ENCODE data around the gene L2HGDH. TPM values are rescaled to one million over a fixed set of nuclear protein-coding genes. Genes with fewer than 3 reads are reported as not detected.

Gene L2HGDH
- total RNA-seq, 1 experiment from 2014 or later = 31.6 TPM

- in situ Hi-C loops (cut with HindIII; ENCODE audit: low sequenced_read_pairs) = no loop called here
Observed at GRCh38 chr14:50310445-50310844, 1.6 kb downstream of the L2HGDH start.

DNA sequence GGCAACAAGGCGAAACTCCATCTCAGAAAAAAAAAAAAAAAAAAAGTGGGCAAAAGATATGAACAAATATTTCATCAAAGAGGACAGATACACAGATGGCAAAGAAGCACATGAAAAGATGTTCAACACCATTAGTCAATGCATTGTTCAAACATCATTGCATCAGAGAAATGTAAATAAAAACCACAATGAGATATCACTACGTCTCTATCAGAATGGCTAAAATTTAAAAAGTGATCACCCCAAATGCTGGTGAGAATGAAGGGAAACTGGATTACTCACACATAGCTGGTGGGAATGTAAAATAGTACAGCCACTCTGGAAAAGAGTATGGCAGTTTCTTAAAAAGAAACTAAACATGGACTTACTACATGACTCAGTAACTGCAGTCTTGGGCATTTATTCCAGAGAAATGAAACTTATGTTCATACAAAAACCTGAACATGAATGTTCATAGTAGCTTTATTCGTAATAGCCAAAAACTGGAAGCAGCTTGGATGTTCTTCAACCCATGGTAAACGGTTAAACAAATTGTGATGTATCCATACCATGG, 3.6 kb downstream of the L2HGDH start:
- in situ Hi-C loops (cut with HindIII; ENCODE audit: low sequenced_read_pairs) = no loop called here
- DNase-seq (ENCODE audit: low spot score) = no peak

More at GRCh38 chr14:50310445-50310844, 1.6 kb downstream of the L2HGDH start:
- no peak for DNase-seq (ENCODE audit: low spot score)

- DNase-seq (ENCODE audit: low spot score) = peak; percentile 31
- in situ Hi-C loops (cut with HindIII; ENCODE audit: low sequenced_read_pairs) = no loop called here
Observed at GRCh38 chr14:50303744-50304471, 8.1 kb downstream of the L2HGDH start.

DNA sequence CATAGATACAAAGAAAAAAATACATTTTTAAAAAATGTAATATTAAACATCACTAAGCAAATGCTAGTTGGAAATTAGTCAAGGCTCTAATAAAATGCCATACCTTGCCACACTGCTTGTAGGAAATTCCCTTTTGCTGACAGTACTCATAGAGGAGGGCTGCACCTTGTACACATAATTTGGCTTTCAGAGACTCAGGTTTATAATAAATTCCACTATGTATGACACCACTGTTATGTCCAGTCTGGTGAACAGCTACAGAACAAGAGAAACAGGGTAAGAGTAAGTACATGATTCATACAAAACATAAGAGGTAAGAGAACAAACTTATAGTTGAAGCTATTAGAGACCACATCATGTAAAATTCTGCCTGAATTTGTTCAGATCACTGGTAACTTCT, 10.1 kb downstream of the L2HGDH start:
- in situ Hi-C loops (cut with HindIII; ENCODE audit: low sequenced_read_pairs) = no loop called here
- DNase-seq (ENCODE audit: low spot score) = no peak

- in situ Hi-C loops (cut with HindIII; ENCODE audit: low sequenced_read_pairs) = no loop called here
- no peak for DNase-seq (ENCODE audit: low spot score)
Observed at GRCh38 chr14:50299585-50299984, 12.4 kb downstream of the L2HGDH start.

DNA sequence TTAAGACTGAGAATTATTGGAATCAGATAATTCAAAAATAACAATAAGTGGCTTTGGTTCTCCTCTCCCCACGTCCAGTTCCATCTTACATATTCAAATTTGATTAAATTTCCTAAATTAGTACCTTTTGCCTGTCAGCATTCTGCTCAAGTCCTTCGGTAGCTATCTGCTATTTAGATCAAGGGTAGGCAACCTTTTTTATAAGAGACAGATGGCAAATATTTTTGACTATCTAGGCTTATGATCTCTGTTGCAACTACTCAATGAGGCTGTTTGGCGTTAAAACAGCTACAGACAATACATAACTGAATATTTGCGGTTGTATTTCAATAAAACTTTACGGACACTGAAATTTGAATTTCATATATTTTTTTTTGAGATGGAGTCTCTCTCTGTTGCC, 21.7 kb downstream of the L2HGDH start:
- no peak for DNase-seq (ENCODE audit: low spot score)
- in situ Hi-C loops (cut with HindIII; ENCODE audit: low sequenced_read_pairs) = no loop called here

GRCh38 chr14:50288146-50288545, 23.9 kb downstream of the L2HGDH start:
- no peak for DNase-seq (ENCODE audit: low spot score)
- in situ Hi-C loops (cut with HindIII; ENCODE audit: low sequenced_read_pairs) = no loop called here

DNA sequence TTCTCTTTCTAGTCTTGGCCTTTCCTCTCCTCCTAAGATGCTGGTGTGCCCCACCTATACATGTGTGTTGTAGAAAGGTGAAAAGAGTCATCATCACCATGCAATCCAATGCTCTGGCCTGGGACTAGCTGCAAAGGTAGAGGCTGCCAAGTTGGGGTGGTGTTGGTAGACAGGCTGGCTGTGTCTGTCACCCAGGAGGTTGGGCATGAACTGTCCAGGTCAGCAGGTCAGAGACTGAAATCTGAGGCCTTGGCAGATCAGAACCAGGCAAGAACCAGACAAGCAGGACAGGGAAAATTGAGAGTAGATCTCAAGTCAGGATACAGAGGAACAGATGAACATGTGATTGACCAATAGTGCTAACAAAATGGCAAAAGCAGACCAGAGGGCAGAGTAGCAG, 26.2 kb downstream of the L2HGDH start:
- in situ Hi-C loops (cut with HindIII; ENCODE audit: low sequenced_read_pairs) = no loop called here
- no peak for DNase-seq (ENCODE audit: low spot score)

- in situ Hi-C loops (cut with HindIII; ENCODE audit: low sequenced_read_pairs) = no loop called here
- no peak for DNase-seq (ENCODE audit: low spot score)
Observed at GRCh38 chr14:50272498-50272897, 39.5 kb downstream of the L2HGDH start.

GRCh38 chr14:50270932-50271331, 41.1 kb downstream of the L2HGDH start:
- in situ Hi-C loops (cut with HindIII; ENCODE audit: low sequenced_read_pairs) = no loop called here
- DNase-seq (ENCODE audit: low spot score) = no peak

DNA sequence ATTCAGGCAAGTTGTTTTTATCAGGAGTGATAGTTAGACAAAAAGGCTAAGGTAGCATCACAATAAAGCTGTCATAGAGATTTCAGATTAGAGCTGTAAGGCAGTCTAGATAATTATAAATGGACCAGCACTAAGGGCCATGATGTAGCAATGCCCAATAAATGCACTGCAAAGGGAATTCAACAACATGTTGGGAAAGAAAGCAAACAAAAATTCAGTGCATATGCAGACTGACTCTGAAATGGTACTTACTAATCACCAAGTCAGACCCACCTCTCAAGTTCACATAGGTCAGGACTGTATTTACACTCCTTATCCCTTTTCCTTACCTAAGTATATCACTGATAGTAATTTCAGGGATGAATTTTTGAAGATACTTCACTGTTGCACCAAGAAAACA, 47.0 kb downstream of the L2HGDH start:
- in situ Hi-C loops (cut with HindIII; ENCODE audit: low sequenced_read_pairs) = no loop called here
- DNase-seq (ENCODE audit: low spot score) = no peak

DNA sequence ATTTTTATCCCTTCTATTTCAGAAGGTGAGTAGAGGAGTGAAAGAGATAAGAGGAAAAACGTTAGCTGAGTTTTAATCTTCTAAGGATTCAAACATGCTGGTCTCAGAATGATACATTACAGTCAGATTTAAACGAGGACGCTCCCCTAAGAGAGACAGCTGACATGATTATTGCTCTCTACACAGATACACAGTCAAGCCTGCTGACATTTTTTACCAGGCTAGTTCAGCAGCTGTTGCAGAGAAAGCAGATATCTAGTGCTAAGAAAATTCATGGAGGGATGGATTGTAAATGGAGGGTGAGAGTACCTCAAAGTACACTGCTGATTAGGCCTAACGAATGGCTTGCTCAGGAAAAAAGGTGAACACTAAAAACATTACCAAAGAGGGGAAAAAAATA, 48.7 kb downstream of the L2HGDH start:
- no peak for DNase-seq (ENCODE audit: low spot score)
- in situ Hi-C loops (cut with HindIII; ENCODE audit: low sequenced_read_pairs) = no loop called here

DNA sequence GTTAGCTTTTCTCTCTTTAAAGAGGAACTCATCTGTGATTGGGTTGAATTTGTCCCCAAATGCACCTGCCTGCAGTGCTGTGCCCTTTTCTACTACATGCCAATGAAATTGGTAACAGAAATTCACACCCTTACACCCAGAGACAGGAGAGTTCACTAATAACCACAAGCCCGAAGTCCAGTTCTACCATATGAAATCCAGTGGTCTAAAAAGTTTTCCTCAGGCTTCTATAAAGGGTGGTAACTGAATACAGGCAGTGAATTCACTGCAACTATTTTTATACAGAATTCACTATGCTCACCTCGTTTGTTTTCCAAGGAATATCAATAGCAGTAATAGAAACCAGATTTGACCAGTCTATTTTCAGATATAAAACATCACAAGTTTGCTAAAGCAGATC, 49.2 kb downstream of the L2HGDH start:
- in situ Hi-C loops (cut with HindIII; ENCODE audit: low sequenced_read_pairs) = no loop called here
- DNase-seq (ENCODE audit: low spot score) = no peak

- in situ Hi-C loops (cut with HindIII; ENCODE audit: low sequenced_read_pairs) = no loop called here
- peak; percentile 10 for DNase-seq (ENCODE audit: low spot score)
Observed at GRCh38 chr14:50260511-50260910, 51.5 kb downstream of the L2HGDH start.

GRCh38 chr14:50260072-50260471, 52.0 kb downstream of the L2HGDH start:
- DNase-seq (ENCODE audit: low spot score) = no peak
- in situ Hi-C loops (cut with HindIII; ENCODE audit: low sequenced_read_pairs) = no loop called here

- no peak for DNase-seq (ENCODE audit: low spot score)
Observed at GRCh38 chr14:50257732-50258131, 54.3 kb downstream of the L2HGDH start.

GRCh38 chr14:50254248-50254647, 57.8 kb downstream of the L2HGDH start:
- in situ Hi-C loops (cut with HindIII; ENCODE audit: low sequenced_read_pairs) = no loop called here
- DNase-seq (ENCODE audit: low spot score) = no peak

More at GRCh38 chr14:50257732-50258131, 54.3 kb downstream of the L2HGDH start:
- in situ Hi-C loops (cut with HindIII; ENCODE audit: low sequenced_read_pairs) = no loop called here

DNA sequence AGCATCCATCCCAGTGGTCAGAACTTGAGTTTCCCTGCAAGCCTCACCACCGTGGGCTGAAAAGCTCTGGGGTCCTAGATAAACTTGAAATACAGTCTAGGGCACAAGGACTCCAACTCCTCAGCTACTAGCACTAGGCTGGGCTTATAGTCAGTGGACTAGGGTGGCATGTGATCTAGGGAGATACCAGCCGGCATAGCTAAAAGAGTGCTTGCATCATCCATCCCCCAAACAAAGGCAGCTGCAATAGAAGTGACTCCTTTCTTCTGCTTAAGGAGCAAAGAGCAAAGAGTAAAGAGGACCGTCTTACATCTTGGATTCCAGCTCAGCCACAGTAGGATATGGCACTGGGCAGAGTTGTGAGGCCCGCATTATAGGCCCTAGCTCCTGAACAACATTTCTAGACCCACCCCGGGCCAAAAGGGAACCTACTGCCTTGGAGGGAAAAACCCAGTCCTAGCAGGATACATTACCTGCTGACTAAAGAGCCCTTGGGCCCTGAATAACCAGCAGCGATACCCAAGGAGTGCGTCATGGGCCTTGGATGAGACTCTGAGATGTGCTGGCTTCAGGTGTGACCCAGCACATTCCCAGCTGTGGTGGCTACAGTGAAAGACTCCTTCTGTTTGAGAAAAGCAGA, 62.8 kb downstream of the L2HGDH start:
- in situ Hi-C loops (cut with HindIII; ENCODE audit: low sequenced_read_pairs) = no loop called here
- no peak for DNase-seq (ENCODE audit: low spot score)

GRCh38 chr14:50247245-50247644, 64.8 kb downstream of the L2HGDH start:
- in situ Hi-C loops (cut with HindIII; ENCODE audit: low sequenced_read_pairs) = no loop called here
- DNase-seq (ENCODE audit: low spot score) = no peak

DNA sequence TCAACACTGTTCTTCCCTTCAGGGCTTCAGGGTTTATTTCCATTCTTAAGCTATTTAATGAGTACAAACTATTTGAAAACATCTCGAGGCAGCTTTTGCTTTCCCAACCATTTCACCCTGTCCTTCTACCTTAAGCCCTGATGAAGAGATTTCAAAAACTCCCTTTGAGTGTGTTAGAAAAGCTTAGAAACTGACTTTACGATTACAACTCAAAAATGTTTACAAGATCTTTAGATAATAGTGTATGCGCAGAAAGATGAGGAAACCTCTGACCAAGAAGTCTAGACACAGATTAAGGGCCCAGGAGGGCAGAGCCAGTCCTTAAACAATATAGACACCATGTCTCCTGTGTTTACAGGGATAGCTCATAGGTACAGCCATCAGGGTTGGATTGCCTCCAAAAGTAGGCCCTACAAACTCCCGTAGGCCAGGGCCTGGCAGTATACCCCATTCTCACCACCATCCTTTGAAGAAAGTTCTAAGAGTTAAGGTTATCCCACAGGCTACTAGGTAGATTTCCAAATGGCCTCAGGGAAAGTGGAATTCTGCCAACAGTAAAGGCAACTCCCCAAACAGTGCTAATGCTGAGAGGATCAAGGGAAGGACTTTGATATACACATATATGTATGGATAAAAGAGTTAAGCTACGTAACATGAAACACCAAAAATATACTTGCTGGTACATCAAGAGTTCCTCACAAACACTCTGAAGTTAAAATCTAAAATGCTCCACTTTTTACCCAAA, 69.3 kb downstream of the L2HGDH start:
- DNase-seq (ENCODE audit: low spot score) = no peak
- in situ Hi-C loops (cut with HindIII; ENCODE audit: low sequenced_read_pairs) = no loop called here
